ENCODE results near the gene RNASE13. TPM values are rescaled to one million over a fixed set of nuclear protein-coding genes. Genes with fewer than 3 reads are reported as not detected.

The RNASE13 gene
- total RNA-seq, 2 experiments from 2014 or later: not detected

DNA sequence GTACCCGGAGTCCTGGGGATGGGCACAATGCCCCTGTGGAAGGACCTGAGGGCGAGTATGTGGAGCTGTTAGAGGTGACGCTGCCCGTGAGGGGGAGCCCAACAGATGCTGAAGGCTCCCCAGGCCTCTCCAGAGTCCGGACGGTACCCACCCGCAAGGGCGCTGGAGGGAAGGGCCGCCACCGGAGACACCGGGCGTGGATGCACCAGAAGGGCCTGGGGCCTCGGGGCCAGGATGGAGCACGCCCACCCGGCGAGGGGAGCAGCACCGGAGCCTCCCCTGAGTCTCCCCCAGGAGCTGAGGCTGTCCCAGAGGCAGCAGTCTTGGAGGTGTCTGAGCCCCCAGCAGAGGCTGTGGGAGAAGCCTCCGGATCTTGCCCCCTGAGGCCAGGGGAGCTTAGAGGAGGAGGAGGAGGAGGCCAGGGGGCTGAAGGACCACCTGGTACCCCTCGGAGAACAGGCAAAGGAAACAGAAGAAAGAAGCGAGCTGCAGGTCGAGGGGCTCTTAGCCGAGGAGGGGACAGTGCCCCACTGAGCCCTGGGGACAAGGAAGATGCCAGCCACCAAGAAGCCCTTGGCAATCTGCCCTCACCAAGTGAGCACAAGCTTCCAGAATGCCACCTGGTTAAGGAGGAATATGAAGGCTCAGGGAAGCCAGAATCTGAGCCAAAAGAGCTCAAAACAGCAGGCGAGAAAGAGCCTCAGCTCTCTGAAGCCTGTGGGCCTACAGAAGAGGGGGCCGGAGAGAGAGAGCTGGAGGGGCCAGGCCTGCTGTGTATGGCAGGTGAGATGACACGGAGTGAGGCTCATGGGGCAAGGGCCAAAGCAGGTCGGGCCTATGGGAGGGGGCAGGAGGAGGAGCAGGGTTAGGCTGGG lies 40.0 kb upstream of the RNASE13 start:
- BruUV-seq (replicated peaks): no TSS peak
- DNase-seq (ENCODE audit: low spot score): no peak
- Histone ChIP-seq H3K4me3 (ENCODE audit: low read depth, low read length, poor library complexity, severe bottlenecking) (no peak overlapping the region), H2AFZ (ENCODE audit: low read length) (no peak overlapping the region), H3K4me1 (ENCODE audit: insufficient read depth, low read length, poor library complexity, severe bottlenecking) (peaks cover 30% of the 10 kb centered on the region), H3K27ac (ENCODE audit: low read depth, low read length, poor library complexity, severe bottlenecking) (no peak overlapping the region), H3K79me2 (ENCODE audit: insufficient read depth, low read depth, low read length) (no peaks in the 10 kb centered on the region), H3K9me3 (ENCODE audit: low read length) (no peaks in the 10 kb centered on the region), H3K4me2 (ENCODE audit: low read length) (no peak overlapping the region), H4K20me1 (ENCODE audit: insufficient read depth, low read length) (no peaks in the 10 kb centered on the region), H3K9me2 (ENCODE audit: insufficient read depth, low read length) (no peaks in the 10 kb centered on the region), H3K36me3 (ENCODE audit: insufficient read depth, low read length) (no peaks in the 10 kb centered on the region)
- ChIA-PET CTCF (ENCODE audit: unreplicated experiment) (no interaction called here), POLR2A (no interaction called here)
- TF ChIP-seq EZH2phosphoT487 (IDR thresholded peaks at IDR 0.05; ENCODE audit: borderline replicate concordance, low read depth, low read length): no peak
- TF ChIP-seq, protein P1, sequence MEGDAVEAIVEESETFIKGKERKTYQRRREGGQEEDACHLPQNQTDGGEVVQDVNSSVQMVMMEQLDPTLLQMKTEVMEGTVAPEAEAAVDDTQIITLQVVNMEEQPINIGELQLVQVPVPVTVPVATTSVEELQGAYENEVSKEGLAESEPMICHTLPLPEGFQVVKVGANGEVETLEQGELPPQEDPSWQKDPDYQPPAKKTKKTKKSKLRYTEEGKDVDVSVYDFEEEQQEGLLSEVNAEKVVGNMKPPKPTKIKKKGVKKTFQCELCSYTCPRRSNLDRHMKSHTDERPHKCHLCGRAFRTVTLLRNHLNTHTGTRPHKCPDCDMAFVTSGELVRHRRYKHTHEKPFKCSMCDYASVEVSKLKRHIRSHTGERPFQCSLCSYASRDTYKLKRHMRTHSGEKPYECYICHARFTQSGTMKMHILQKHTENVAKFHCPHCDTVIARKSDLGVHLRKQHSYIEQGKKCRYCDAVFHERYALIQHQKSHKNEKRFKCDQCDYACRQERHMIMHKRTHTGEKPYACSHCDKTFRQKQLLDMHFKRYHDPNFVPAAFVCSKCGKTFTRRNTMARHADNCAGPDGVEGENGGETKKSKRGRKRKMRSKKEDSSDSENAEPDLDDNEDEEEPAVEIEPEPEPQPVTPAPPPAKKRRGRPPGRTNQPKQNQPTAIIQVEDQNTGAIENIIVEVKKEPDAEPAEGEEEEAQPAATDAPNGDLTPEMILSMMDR (conservative IDR thresholded peaks at IDR 0.05; ENCODE audit: low read length): no peak
- intact Hi-C loops (cut with micrococcal nuclease; ENCODE audit: unreplicated experiment): no loop called here

DNA sequence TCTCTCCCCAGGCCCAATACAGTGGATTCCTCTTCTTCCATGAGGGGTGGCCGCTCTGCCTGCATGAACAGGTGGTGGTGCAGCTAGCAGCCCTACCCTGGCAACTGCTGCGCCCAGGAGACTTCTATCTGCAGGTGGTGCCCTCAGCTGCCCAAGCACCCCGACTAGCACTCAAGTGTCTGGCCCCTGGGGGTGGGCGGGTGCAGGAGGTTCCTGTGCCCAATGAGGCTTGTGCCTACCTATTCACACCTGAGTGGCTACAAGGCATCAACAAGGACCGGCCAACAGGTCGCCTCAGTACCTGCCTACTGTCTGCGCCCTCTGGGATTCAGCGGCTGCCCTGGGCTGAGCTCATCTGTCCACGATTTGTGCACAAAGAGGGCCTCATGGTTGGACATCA lies 39.3 kb upstream of the RNASE13 start:
- intact Hi-C loops (cut with micrococcal nuclease; ENCODE audit: unreplicated experiment): no loop called here
- TF ChIP-seq, protein P1 (conservative IDR thresholded peaks at IDR 0.05; ENCODE audit: low read length): no peak
- no peak for TF ChIP-seq EZH2phosphoT487 (IDR thresholded peaks at IDR 0.05; ENCODE audit: borderline replicate concordance, low read depth, low read length)
- no peak for DNase-seq (ENCODE audit: low spot score)
- H3K9me3 ChIP-seq (ENCODE audit: low read length): no peaks in the 10 kb centered on the region
- H4K20me1 ChIP-seq (ENCODE audit: insufficient read depth, low read length): no peaks in the 10 kb centered on the region
- H2AFZ ChIP-seq (ENCODE audit: low read length): no peak overlapping the region
- no peak overlapping the region for H3K4me2 ChIP-seq (ENCODE audit: low read length)
- H3K9me2 ChIP-seq (ENCODE audit: insufficient read depth, low read length): no peaks in the 10 kb centered on the region
- peaks cover 36% of the 10 kb centered on the region for H3K4me1 ChIP-seq (ENCODE audit: insufficient read depth, low read length, poor library complexity, severe bottlenecking)
- H3K4me3 ChIP-seq (ENCODE audit: low read depth, low read length, poor library complexity, severe bottlenecking): no peak overlapping the region
- H3K27ac ChIP-seq (ENCODE audit: low read depth, low read length, poor library complexity, severe bottlenecking): no peak overlapping the region
- POLR2A ChIA-PET: no interaction called here
- H3K79me2 ChIP-seq (ENCODE audit: insufficient read depth, low read depth, low read length): no peaks in the 10 kb centered on the region
- no TSS peak for BruUV-seq (replicated peaks)
- no peaks in the 10 kb centered on the region for H3K36me3 ChIP-seq (ENCODE audit: insufficient read depth, low read length)
- CTCF ChIA-PET (ENCODE audit: unreplicated experiment): no interaction called here

DNA sequence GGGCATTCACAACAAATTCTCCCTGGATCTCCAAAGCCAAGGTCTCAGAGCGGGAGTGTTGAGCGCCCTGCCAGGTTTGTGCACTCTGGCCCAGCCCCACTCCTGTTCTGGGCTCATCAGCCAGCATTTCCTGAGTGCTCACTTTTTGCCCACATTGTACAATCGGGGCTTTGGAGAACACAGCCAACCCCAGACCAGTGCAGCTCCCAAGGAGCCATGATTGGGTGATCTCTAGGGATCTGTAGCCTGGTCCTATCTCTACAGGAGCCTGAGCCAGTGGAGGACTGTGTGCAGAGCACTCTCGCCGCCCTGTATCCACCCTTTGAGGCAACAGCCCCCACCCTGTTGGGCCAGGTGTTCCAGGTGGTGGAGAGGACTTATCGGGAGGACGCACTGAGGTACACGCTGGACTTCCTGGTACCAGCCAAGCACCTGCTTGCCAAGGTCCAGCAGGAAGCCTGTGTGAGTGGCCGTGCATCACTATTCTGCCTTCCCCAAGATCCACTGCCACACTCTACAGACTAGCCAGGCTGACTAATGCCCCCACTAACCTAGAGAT lies 38.3 kb upstream of the RNASE13 start:
- Histone ChIP-seq H3K36me3 (ENCODE audit: insufficient read depth, low read length) (no peaks in the 10 kb centered on the region), H3K4me1 (ENCODE audit: insufficient read depth, low read length, poor library complexity, severe bottlenecking) (peaks cover 41% of the 10 kb centered on the region), H3K9me2 (ENCODE audit: insufficient read depth, low read length) (no peaks in the 10 kb centered on the region), H3K4me3 (ENCODE audit: low read depth, low read length, poor library complexity, severe bottlenecking) (no peak overlapping the region), H3K9me3 (ENCODE audit: low read length) (no peaks in the 10 kb centered on the region), H4K20me1 (ENCODE audit: insufficient read depth, low read length) (no peaks in the 10 kb centered on the region), H3K79me2 (ENCODE audit: insufficient read depth, low read depth, low read length) (no peaks in the 10 kb centered on the region), H2AFZ (ENCODE audit: low read length) (no peak overlapping the region), H3K4me2 (ENCODE audit: low read length) (no peak overlapping the region), H3K27ac (ENCODE audit: low read depth, low read length, poor library complexity, severe bottlenecking) (no peak overlapping the region)
- POLR2A ChIA-PET: interaction anchor here (2.5 to 2.7 kb wide), 2 partner anchors 15 to 31 kb away, joined by 7 to 31 read pairs; no protein-coding TSS in a partner anchor
- TF ChIP-seq, protein P1 (conservative IDR thresholded peaks at IDR 0.05; ENCODE audit: low read length): no peak
- TF ChIP-seq EZH2phosphoT487 (IDR thresholded peaks at IDR 0.05; ENCODE audit: borderline replicate concordance, low read depth, low read length): no peak
- CTCF ChIA-PET (ENCODE audit: unreplicated experiment): interaction anchor here (1.5 kb wide), 1 partner anchor 23 kb away, joined by 7 read pairs; no protein-coding TSS in a partner anchor
- DNase-seq (ENCODE audit: low spot score): no peak
- no TSS peak for BruUV-seq (replicated peaks)
- intact Hi-C loops (cut with micrococcal nuclease; ENCODE audit: unreplicated experiment): no loop called here
